Hindlimb muscle (tissue), 1 donor: Measurements from ENCODE around the gene FAM240B. TPM values are rescaled to one million over a fixed set of nuclear protein-coding genes. Genes with fewer than 3 reads are reported as not detected.

Experiments used
- DNase-seq: peaks from one replicate; pipeline ENCODE4 v3.0.0-alpha.2; 2013
- polyA plus RNA-seq: library from polyadenylated mRNA; unstranded; fragments of 120-200 nt; gene quantifications from one replicate; pipeline ENCODE4 v1.2.1, GENCODE V29; 2013; ENCODE audit not compliant: insufficient read length

The FAM240B gene
- polyA plus RNA-seq, 1 donor = not detected

DNA sequence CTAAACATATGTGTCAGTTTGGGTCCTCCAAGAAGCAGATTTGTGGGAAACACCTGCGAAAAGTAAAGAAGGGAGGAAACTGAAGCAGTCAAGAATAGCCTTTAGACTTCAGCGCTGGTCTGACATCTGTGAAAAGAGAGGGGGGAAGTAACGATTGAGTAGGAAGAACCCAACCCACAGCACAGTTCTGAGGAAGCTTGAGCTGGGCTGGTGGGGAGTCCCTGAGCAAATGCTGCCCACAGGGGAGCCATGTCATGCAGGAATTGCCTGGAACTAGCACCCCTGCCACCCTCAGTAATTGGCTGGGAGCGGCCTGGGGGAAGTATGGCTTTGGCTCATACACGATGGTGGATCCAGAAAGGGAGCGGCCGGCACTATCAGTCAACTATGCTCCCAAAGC is 20.6 kb downstream of the FAM240B start:
- DNase-seq = no peak

DNA sequence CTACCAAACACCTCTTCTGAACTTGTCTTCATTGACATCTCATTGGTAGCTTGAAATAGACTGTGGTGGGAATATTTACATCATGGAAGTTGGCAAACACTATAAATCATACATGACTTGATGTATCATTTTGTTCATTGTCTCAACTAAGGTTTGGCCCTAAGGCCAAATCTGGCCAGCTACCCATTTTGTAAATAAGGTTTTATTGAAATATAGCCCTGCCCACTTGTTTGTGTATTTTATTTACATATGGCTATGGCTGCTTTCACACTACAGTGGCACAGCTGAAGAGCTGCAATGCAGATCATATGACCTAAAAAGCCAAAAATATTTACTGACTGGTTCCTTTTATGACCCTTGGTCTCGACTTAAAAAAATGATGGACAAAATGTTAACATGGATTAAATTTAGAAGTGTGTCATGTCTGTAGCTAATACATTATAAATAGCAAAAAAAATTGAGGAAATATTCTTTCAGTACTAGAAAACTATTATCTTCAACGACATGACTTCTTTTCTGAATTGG is 22.1 kb downstream of the FAM240B start:
- DNase-seq = no peak

DNA sequence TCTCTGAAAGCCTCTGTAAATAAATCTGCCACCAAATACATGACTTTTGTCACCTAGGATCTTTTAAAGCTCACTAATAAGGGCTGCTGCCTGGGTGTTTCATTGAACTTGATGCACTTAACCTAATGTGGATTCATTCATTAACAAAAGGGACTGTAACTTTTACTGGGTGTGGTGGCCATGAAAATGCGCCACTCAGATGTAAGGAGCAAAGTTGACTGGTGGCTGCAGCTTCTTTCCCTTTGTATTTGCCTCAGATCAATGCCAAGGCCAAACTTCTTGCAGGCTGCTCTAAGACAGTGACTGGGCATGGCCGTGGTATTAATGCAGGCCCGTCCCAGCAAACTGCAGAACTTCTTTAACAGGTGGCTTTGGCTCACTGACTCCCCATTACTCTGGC is 22.9 kb downstream of the FAM240B start:
- no peak for DNase-seq

DNA sequence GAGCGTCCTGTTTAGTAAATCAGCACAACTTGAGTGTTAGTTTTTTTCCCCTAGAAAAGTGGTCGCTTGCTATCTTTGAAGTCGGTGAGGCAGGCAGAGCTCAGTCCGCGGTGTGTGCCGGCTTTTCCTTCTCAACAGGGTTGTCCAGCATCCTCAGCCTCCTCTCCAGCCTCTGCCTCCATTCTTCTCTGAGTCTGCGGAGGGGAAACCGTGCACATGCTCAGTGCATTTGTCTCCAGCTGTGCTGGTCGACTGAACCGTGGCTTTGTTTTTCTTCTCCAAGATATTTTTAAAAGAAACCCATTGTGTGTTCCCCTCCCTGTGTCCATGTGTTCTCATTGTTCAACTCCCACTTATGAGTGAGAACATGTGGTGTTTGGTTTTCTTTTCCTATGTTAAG is 25.3 kb downstream of the FAM240B start:
- no peak for DNase-seq

DNA sequence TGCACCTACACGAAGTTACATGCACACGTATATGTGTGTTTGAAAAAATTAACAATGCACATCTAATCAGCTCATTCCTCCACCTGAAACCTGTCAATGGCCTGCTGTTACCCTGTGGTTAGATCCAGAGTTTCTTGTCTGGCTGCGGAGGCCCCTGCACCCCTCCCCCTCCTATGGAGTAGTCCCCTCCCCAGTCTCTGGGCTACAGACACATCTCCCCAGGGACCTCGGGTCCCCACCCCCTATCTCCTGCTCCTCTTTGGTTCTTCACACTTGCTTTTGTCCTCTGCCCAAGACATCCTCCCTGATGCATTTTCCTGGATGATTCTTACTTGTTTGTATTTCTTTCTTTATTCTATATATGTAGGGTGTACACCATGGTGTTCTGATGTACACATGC is 27.2 kb downstream of the FAM240B start:
- no peak for DNase-seq

DNA sequence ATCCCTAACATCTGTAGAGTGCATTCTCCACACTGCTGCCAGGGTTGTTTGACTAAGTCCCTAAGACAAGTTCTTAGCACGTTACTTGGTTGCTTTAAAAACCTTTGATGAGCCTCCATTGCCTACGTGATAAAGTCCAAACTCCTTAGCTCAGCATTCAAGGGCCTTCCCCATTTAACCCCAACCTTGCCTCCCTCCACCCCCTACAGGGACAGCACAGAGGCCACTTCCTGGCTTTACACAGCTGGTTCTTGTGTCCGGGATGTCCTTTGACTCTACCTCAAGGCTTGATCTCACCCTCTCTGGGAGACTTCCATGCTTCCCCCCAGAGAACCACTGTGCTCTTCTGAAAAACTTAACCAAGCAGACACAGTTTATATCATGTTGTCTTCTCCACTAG is 29.4 kb downstream of the FAM240B start:
- DNase-seq = no peak

DNA sequence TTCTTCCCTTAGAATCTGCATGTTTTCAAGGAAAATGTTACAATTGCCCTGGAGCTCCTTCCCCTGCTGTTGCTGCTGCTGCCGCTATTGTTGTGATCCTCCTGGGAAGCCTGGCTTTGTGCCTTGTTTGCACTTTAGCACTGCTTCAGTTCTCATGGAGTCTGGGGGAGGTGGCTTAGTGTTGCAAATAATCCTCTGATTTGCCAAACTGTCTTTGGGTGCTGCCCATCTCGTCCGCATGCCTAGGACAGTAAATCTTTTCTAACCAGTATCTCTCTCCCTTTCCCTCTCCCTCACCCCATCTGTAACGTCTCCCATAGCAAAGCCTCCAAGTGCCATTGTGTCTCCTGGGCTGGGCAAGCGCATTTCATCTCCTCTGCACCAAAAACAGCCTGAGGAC is 30.3 kb downstream of the FAM240B start:
- DNase-seq = no peak

DNA sequence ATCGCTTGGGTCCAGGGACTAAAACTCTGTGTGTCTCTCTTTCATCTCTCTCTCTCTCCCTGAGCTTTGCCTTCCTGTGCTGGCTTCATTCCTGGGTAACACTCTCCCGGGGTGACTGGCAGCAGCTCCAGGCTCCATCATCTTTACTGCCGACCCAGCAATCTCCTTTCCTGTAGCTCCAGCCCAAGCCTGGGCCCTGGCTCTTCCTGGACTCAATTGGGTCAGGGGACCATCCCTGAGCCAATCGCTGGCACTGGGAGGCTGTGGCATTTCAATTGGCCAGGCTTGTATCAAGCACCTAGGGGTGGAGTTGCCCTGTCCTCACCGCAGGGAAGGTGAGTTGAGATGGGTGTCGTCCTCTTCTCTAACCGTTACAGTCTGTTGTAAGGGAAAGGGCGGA is 31.9 kb downstream of the FAM240B start:
- DNase-seq = no peak

DNA sequence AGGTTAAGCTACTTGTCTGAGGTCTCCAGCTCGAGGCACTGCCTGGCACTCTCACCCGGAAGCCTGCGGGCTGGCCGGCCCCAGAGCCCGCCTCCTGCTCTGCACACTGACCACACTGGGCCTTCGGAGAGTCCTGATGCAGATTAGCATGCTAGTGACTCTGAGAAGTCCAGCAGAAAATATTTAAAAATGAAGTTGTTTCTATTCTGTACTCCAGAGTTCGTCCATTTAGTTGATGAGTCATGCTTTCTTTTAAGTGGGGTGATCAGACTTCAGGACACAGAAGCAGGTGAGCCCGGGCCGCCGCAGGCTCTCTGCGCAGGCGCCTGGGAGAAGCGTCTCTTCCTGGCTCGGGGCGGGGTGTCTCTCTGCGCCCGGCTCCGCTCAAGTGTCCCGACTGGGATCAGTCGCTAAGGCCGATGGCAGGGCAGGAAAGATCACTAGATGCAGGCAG is 32.5 kb downstream of the FAM240B start:
- no peak for DNase-seq

DNA sequence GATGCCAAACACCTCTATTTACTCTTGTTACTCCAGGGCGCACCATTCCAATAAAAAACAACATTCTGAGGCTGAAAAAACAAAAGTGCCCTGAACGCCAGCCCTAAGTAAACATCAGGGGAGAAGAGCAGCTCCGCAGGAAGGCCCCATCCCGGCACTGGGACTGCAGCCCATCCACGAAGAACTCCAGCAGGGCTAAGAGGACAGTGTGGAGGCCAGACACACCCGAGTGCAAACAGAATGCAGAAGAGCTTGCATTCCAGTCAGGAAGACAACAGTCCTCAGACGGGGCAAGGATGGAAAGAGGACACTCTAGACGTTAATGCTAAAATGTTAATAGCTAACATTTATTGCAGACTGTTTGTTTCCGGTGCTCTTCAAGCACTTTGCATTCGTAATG is 33.0 kb downstream of the FAM240B start:
- DNase-seq = no peak

DNA sequence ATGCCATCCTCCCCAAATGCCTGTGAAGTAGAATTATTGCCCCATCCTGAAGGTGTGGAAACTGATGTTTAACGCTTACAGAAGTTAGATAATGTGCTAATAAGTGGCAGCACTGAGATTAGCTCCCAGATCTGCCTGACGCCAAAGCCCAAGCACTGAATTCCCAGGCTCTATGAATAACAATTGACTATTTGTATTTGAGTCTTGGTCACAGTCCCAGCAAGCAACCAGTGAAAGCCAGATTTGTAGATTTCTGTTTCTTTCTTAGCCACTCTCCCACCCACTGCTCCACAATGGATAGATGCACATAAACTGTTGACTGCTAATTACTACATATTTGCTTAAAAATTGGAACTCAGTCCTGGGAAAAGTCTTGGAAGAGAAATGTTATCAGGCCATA is 34.4 kb downstream of the FAM240B start:
- DNase-seq = no peak

DNA sequence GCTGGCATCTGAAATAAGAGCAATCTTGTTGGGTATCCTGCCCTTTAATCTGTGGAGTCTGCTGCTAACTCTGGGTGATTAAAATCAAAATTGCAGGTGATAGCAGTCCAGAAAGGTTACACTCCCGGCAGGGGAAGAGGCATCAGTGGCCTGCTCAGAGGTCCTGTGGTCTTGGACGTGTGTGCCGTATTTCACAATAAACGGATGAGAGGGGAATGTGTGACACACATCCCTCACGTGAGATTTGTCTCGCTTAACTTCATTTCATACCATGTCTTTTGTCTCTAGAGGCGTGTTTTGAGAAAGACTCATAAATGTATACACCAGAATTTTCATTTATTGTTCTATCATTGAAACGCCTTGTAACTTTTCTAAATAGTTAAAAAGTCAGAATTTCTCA is 36.6 kb downstream of the FAM240B start:
- no peak for DNase-seq

DNA sequence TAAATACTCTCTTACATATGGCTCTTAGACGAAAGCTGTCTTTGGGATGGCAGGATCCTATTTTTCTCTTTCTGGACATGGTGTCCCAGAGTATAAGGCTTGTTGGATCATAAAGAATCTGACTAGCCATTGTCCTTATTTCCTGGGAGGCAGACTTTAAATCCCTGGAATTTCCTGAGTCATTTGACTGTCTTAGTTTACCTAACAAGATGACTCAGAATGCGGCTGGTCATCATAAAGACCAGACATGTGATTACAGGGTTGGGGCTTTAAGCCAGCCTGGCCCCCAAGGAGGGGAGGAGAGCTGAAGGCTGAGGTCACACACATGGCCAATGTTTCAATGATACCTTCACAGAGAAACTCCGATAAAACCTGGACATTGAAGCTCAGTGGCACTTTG is 37.2 kb downstream of the FAM240B start:
- no peak for DNase-seq

DNA sequence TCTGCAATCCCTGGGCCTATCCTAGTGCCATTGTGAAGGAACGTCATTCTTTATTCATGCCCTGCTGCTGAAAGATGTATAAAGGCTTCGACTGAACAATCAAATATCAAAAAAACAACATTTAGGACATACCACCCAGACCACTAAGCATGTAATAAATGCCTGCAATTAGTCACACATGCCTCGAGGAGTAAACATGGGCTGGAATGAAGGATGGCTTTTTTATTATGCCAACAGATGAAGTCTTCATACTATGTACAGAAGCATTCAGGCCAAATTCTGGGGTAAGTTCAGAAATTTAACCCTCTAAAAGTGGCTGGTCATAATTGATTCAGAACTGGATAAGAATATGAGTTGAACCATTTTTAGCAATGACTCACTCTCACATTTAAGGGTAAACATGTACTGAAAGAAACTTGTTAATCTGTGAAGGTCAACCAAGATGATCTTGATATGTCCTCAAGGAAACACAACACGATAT is 38.1 kb downstream of the FAM240B start:
- no peak for DNase-seq

DNA sequence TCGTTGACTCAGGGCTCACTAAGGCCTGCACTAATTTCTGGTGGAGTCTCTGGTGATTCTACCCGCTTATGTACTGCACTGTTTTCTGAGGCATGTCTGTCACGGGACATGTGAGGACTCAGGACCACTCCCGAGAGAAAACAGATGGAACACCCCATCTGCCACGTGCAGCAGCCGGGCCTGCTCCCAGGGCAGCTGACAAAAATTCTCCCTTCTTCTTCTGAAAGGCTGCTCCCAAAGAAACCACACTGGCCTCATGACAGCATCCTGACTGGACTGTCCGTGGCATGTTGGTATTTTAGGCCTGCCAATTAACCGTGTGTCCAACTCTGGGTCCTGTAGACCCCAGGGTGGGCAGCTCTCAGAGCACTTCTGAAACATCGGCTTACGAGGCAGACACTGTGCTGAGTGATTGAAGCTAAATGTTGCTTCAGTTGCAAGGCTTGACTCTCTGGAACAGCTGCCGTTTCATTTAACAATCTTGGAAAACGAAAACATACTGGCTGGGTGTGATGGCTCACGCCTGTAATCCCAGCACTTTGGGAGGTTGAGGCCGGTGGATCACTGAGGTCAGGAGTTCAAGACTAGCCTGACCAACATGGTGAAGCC is 39.0 kb downstream of the FAM240B start:
- no peak for DNase-seq

DNA sequence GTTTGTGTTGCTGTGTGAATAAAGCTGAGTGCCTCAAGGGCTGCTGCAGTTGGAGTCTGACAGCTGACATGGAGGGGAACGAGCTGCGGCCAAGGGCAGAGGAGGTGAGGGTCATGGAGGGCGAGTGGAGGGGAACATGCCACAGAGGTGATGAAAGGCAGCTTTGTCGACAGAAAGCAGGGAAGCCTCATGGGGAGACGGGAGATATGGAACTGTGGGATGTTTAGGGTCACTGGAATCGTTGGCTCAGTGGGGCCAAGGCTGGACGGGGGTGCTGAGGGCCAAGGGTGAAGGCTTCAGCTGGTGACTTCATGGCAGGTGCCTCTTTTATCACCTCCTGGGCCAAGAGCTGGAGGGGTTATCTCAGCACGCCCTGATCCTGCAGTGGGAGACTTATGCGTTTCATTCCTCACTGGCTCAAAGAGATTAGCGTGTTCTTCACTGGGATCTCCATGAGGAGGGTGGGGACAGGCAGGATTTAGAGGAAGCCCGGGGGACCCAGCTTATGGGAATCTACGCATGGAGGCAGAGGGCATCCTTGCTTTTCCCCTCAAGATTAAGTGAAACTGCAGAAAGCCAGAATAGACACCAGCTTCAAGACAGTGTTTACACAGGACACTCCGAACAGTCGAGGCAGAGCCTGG is 42.2 kb downstream of the FAM240B start:
- no peak for DNase-seq

DNA sequence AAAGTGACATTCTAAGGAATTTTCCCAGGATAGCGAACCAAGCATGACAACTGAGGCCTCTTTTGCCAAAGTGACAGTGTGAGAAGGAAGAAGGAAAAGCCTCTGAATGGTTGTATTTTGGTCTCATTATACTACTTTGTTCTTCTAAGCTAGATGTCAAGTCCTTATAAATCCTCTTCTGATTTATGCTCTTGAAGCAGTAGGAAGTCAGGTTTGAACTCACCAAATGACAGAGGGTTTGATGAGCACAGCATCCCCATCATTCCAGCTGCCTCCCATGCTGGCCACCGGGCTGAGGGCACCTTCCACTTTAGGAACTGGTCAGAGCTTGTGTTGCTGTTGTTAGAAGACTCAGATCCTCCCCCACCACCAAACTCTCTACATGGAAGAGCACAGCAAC is 44.1 kb downstream of the FAM240B start:
- DNase-seq = no peak

DNA sequence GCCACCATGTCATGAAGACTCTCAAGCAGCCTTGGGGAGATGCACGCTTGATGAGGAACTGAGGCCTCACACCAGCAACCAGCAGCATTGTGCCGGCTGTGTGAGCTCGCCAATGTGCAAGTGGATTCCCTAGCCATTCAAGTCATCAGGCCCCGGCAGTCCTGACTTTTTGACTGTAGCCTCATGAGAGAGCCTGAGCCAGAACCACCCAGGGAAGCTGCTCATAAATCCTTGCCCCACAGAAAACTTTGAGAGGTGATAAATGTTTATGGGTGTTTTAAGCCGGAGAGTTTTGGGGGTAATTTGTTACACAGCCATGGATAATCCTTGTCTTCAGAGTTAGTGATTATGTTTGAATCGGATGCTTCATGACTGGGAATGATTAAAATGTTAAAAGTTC is 44.7 kb downstream of the FAM240B start:
- no peak for DNase-seq

DNA sequence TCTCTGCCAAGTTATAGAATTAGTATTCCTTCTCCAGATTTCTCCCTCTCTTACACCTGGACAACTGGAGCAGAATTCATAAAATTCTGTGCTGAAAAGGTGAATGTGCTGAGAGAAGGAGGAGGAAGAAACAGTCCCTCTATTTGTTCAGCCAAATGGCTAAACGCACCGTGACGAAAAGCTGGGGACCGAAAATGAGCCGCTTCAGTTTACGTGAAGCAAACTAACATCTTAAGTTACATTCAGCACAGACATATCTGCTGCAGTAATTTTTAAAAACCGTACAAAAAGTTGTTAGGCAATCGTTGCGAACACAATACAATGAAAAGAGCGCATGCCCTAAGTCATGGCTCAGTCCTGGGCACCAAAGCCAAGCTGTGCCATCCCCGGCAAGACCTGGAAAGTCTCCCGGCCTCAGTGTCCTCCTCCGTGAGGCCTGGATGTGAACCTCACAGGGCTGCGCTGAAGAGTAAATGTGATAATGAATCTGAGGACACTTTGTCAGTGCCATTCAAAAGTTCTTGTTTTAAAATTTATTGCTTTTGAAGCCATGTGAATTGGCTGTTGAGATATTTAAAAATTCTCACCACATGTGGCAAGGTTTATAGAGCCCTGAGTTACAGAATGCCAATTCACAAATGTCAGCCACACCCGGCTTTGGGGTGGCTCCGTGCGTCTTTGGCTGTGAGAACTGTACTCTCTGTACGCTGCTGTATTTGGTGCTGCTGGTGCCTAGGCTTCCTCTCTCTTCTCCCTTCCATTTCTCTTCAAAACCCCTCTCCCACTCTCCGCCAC is 46.3 kb downstream of the FAM240B start:
- DNase-seq = no peak

DNA sequence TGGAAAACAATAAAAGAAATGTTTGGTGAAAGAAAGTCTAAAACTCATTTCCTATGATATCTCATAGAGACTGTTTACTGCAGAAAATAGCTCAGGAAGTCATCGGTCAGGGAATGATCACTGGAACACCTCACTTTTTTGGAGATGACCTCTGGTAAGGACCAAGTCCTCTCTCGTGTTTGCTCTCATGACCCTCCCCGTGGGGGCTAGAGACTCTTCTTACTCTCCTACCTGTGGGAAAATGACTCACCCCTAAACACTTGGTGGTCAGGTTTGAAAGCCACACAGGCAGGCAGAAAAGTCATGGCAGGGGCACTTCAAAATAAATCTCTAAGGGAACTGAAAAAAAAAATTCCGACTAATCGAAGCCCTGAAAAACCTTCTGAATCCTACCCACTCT is 48.2 kb downstream of the FAM240B start:
- DNase-seq = no peak

DNA sequence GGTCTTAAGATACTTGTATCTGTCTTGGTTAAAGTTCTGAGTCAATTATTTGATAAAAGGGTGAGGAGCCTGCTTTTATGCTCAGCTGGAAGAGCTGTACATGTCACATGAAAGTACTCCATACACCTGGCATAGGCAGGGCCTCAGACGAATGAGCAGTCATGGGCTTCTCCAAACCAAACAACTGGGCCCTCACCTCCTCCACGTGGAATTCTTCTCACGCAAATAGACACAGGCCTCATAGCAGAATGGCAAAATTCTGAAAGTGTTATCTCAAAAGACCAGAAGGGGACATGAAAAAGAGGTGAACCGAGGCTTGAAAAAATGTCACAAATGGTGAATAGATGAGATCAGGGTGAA is 48.6 kb downstream of the FAM240B start:
- no peak for DNase-seq

DNA sequence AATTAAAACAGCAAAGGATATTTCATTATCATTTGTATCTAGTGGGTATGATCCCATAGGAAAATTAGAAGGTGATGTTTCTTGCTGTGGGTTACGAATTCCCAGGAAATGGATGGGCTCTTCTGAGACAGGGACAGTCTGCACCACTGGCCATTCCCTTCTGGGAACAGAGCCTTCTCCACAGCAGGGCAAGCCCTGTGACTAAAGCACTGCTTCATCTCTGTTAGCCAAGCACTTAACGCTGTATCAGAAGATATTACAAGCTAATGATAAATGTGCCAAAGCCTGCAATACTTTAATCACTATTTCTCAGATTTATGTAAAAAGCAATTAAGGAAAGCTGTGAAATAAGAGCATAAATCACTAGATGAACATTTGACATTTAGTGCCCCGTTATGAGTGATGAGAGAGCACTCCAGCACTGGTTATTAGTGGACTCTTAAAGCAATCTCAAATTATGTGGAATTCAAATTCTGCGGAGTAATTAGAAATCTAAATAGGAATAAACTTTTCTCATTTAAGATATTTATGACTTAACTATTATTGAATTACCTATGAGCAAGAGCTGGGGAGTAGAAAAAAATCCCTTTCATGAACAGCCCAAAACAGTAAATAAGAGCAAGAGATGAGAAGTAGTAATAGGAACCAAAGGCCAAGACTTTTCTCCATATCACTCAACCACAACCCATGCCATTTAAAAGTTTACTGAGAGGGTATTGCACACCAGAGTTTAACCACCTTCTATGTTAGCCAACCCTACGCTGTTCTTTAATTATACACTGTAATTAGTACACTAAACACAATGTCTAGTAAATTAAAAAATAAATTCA is 49.2 kb downstream of the FAM240B start:
- no peak for DNase-seq
